GM20000 (cell line): Measurements from ENCODE around the gene ITPR3.

Source experiments
- DNase-seq: peaks from one replicate; pipeline ENCODE4 v3.0.0; 2012; ENCODE audit warnings: low spot score
- TF ChIP-seq, protein P1 (sequence below): IDR thresholded peaks from 2 replicates; pipeline ENCODE4 v1.5.1; 2012; ENCODE audit warnings: mild to moderate bottlenecking, control low read depth; ENCODE audit errors: extremely low read depth, missing control alignments

The ITPR3 gene

DNA sequence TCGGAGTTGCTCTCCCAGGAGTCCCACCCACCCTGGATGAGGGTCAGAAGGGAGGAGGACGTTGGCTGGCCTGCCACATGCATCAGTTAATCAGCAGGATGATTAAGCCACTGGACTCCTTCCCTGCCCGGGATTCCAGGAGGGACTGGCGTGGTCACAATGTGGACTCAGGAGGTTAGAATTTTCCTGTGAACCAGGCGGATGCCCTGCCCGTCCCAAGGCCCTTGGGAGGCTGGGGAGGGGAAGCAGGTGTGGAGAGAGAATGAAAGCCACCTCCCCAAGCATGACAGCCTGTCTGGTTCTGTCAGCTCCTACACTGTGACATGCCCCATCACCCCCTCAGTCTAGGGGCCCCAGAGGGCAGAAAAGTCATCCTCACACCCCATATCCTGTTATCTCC, 11.6 kb upstream of the ITPR3 start:
- no peak for DNase-seq

DNA sequence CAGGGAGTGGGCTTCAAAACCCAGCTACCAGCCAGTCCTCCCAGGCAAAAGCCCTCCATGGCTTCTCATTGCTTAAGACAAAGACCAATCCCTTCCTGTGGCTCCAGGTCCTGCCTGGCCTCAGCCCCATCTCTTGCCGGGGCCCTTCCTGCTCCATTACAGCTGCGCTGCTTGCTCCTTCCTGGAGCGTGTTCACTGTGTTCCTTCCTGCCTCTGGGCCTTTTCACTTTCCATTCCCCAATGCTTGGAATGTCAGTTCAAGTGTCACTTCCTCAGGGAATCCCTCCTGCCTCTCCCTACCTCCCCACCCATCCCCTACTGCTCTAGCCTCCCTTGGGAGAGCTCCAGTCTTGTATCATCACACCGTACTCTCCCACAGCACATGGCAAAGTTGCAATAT, 11.1 kb upstream of the ITPR3 start:
- TF ChIP-seq, protein P1, sequence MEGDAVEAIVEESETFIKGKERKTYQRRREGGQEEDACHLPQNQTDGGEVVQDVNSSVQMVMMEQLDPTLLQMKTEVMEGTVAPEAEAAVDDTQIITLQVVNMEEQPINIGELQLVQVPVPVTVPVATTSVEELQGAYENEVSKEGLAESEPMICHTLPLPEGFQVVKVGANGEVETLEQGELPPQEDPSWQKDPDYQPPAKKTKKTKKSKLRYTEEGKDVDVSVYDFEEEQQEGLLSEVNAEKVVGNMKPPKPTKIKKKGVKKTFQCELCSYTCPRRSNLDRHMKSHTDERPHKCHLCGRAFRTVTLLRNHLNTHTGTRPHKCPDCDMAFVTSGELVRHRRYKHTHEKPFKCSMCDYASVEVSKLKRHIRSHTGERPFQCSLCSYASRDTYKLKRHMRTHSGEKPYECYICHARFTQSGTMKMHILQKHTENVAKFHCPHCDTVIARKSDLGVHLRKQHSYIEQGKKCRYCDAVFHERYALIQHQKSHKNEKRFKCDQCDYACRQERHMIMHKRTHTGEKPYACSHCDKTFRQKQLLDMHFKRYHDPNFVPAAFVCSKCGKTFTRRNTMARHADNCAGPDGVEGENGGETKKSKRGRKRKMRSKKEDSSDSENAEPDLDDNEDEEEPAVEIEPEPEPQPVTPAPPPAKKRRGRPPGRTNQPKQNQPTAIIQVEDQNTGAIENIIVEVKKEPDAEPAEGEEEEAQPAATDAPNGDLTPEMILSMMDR = no peak
- DNase-seq = no peak

More for the DNA sequence above, 11.6 kb upstream of the ITPR3 start:
- TF ChIP-seq, protein P1 = no peak

DNA sequence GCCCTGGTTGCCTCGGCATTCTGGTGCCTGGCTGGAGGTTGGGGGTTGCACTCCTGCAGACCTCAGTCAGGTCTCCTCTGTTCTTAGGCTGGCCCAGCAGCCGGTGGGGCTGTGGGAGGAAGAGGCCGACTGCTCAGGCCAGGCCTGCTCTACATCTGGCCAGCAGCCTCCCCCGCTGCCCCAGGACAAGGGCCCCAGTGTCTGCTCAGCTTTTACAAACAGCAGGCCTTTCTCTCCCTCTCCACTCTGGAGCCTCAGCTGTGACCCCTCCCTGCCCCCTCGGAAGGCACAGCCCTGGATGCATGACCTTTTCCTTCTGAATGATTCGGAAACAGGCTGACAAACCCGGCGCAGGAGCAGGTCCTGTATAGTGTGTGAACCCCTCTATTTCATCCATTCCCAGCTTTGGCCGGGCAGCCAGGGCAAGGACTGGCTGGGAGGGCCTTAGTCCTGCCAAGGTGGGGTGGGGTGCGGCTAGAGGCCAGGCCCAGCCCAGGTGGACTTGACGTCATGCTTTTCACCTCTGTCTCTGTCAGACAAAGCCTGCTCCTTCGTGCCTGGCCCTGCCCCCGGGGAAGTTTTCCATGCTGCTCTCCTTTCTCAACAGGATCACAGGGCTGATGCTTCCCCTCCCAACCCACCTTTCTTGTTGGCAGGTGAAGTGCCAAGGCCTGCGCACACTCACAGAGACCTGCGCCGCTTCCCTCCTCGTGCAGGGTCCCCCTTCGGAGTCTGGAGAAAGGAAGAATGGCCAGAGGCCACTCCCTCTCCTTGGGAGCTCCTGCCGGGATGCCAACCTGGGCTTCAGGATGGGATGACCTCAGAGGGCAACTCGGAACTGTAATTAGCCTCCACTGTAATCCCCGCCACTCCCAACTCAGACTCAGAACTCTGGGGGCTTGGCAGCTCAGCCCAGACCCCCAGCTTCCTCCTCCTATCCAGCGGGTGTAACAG, 10.1 kb upstream of the ITPR3 start:
- TF ChIP-seq, protein P1 = no peak
- no peak for DNase-seq

DNA sequence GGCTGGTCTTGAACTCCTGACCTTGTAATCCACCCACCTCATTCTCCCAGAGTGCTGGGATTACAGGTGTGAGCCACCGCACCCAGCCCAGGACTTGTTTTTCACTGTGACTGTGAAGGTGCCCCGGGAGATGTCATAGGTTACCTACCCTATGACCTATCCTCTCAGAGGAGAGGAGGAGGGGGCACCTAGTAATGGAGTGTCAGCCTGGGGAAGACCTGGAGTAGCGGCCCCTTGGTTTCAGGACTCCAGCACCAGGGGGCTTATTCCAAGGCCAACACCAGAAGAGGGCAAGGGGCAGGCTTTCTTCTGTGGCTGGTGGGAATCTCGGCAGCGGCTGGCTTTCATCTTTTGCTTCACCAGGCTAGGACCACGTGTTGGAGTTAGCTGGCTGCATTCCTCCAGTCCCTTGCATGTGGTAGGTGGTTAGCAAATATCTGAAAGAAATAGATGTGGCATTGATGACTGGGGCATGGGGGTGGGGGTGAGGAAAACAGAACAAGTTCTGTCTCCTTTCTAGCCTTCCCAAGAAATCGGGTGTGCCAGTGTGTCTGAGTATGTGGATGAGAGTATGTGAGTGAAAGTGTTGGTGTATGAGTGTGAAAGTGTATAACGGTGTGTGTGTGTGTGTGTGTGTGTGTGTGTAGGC, 7.9 kb upstream of the ITPR3 start:
- TF ChIP-seq, protein P1 = no peak
- no peak for DNase-seq

DNA sequence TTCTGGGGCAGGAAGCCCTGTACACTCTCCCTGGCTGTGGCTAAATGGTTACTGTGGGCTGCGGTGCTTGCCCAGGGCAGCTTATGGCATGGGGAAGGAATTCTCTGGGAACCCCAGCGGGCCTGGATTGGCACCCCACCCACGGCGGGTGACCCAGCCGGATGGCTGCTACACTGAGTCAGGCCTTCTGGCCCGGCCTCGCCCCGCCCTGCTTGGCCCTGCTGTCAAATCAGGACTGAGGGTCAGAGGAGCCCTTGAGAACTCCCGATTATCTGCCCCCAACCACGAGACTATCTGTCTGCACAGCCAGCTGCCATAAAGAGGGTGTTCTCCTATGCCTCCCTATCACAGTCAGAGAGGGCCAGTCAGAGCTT, 7.3 kb upstream of the ITPR3 start:
- TF ChIP-seq, protein P1 = no peak
- no peak for DNase-seq

DNA sequence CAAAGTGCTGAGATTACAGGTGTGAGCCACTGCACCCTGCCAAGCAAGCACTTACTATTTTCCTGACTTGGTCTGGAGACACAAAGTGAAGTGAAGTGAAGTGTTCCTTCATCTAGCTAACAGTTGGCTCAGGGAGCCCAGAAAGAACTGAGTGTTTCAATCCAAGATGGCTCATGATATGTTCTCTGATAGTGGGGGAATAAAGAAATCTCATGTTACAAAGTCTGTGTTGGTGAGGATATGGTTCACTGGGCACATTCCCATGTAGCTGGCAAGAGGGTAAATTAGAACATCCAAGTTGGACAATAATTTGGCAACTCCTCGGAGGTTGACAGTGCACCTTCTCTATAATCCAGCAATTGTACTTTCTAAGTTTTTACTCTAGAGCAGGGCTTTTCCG, 5.0 kb upstream of the ITPR3 start:
- DNase-seq = no peak
- TF ChIP-seq, protein P1 = no peak

DNA sequence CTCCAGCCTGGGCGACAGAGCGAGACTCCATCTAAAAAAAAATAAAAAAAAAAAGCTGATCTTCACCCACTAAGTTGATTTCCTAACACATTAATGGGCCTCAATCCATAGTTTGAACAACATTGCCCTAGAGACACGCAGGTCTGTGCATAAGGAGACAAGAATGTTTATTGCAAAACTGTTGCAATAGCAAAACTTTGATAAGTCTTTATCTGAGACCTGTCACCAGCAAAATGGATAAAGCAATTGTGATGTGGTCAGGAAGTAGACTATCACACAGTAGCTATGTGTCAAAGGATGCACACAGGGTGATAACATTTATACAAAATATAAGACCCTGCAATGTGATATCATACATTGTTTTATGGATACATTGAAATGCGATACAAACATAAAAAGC, 4.2 kb upstream of the ITPR3 start:
- TF ChIP-seq, protein P1 = no peak
- DNase-seq = no peak
